Measurements from ENCODE around the gene ST6GALNAC2.

- TF ChIP-seq CTCF (IDR thresholded peaks at IDR 0.05) (no peak), POLR2A (IDR thresholded peaks at IDR 0.05) (no peak)
These were observed 47.9 kb downstream of the ST6GALNAC2 start, which contains the start of gene CYGB for GRCh38 chr17:76537578-76538280.
